HG03095 (cell line): ENCODE measurements around the gene FAM107A.

ENCODE experiments used
- ATAC-seq: cut with Tn5 transposase; IDR thresholded peaks from one replicate; pipeline ENCODE4 v1.9.1; 2021; ENCODE audit warnings: moderate library complexity; ENCODE audit not compliant: unreplicated experiment

The FAM107A gene

GRCh38 chr3:58577269-58577821 is at the start of gene FAM107A:
Gene FAM107A (minus strand): TSS chr3:58577391. CDS start chr3:58569860, 7,531 bp downstream.
- no peak for ATAC-seq

GRCh38 chr3:58625196-58625824 is 48.1 kb upstream of the FAM107A start:
- ATAC-seq: no peak

- no peak for ATAC-seq
Measured at GRCh38 chr3:58624550-58624949, 47.4 kb upstream of the FAM107A start.

GRCh38 chr3:58623961-58624360 is 46.8 kb upstream of the FAM107A start:
- ATAC-seq: no peak

- ATAC-seq: no peak
Measured at GRCh38 chr3:58623478-58623877, 46.3 kb upstream of the FAM107A start.

GRCh38 chr3:58622892-58623291 is 45.7 kb upstream of the FAM107A start:
- no peak for ATAC-seq

GRCh38 chr3:58622436-58622835 is 45.2 kb upstream of the FAM107A start:
- ATAC-seq: no peak

- ATAC-seq: no peak
Measured at GRCh38 chr3:58621086-58621830, 44.1 kb upstream of the FAM107A start.

- ATAC-seq: no peak
Measured at GRCh38 chr3:58620421-58620820, 43.2 kb upstream of the FAM107A start.

- ATAC-seq: no peak
Measured at GRCh38 chr3:58617338-58617761, 40.2 kb upstream of the FAM107A start.

GRCh38 chr3:58613236-58614132 is 36.3 kb upstream of the FAM107A start:
- ATAC-seq: no peak

GRCh38 chr3:58612830-58613229 is 35.6 kb upstream of the FAM107A start:
- ATAC-seq: no peak

- peak; percentile 67 for ATAC-seq
Measured at GRCh38 chr3:58609990-58610389, 32.8 kb upstream of the FAM107A start.

GRCh38 chr3:58608648-58609047 is 31.5 kb upstream of the FAM107A start:
- no peak for ATAC-seq

GRCh38 chr3:58607816-58608215 is 30.6 kb upstream of the FAM107A start:
- ATAC-seq: no peak

GRCh38 chr3:58606693-58607092 is 29.5 kb upstream of the FAM107A start:
- no peak for ATAC-seq

- no peak for ATAC-seq
Measured at GRCh38 chr3:58604031-58604430, 26.8 kb upstream of the FAM107A start.

- ATAC-seq: no peak
Measured at GRCh38 chr3:58603606-58604005, 26.4 kb upstream of the FAM107A start.

GRCh38 chr3:58597770-58598310 is 20.6 kb upstream of the FAM107A start:
- no peak for ATAC-seq

- ATAC-seq: no peak
Measured at GRCh38 chr3:58596834-58597518, 19.8 kb upstream of the FAM107A start.
